Vagina (tissue), 2 donors: ENCODE data around the gene RABGAP1L. TPM values are rescaled to one million over a fixed set of nuclear protein-coding genes. Genes with fewer than 3 reads are reported as not detected.

ENCODE experiments used
- DNase-seq, 2 donors: peaks; one replicate each; pipeline ENCODE4 v3.0.0-alpha.2; 2017; ENCODE audit errors: extremely low spot score in 2 of 2
- H3K27ac ChIP-seq: fragments of 200-600 bp; sonication (generic); one replicate; pipeline ENCODE4 v1.5.1; 2019
- H3K27me3 ChIP-seq: fragments of 200-600 bp; sonication (generic); one replicate; pipeline ENCODE4 v1.5.1; 2019
- H3K36me3 ChIP-seq, 2 donors: fragments of 200-600 bp; sonication (generic); one replicate each; pipeline ENCODE4 v1.5.1; 2017 to 2019
- H3K4me1 ChIP-seq: fragments of 200-600 bp; sonication (generic); one replicate; pipeline ENCODE4 v1.5.1; 2019
- H3K4me3 ChIP-seq, 2 donors: fragments of 200-600 bp; sonication (generic); 1 replicate in 1 of 2; 2 replicates in 1 of 2; pipeline ENCODE4 v1.5.1; 2016 to 2019
- H3K9me3 ChIP-seq: fragments of 200-600 bp; sonication (generic); one replicate; pipeline ENCODE4 v1.5.1; 2019
- POLR2A ChIP-seq, 2 donors: fragments of 450-650 bp; IDR thresholded peaks; one replicate each; pipeline ENCODE4 v1.6.1; 2017; ENCODE audit warnings: antibody characterized with exemption in 2 of 2, mild to moderate bottlenecking in 2 of 2, moderate library complexity in 2 of 2
- POLR2AphosphoS5 ChIP-seq, 2 donors: sonication (generic); formaldehyde crosslinking; IDR thresholded peaks; one replicate each; pipeline ENCODE4 v1.9.0; 2017; ENCODE audit warnings: antibody characterized with exemption in 2 of 2, mild to moderate bottlenecking in 2 of 2, low read depth in 1 of 2; ENCODE audit not compliant: insufficient read depth in 1 of 2
- intact Hi-C: fragments of 100-400 bp; cut with DNase I; formaldehyde crosslinking; loops from one replicate; pipeline ENCODE4 v1.15.1; 2023
- total RNA-seq: library from RNA; depleted of rRNA; stranded (reverse); fragments of >200 nt; gene quantifications from one replicate; pipeline ENCODE4 v1.2.3, GENCODE V29; 2016
- TF ChIP-seq, protein P1 (sequence below), 3 experiments: fragments of 450-650 bp in 2 of 3; fragments of 200-600 bp in 1 of 3; sonication (generic) in 1 of 3; IDR thresholded peaks; one replicate each; pipeline ENCODE4 v1.5.1; 2017 to 2019; ENCODE audit warnings: antibody characterized with exemption in 3 of 3, mild to moderate bottlenecking in 2 of 3, moderate library complexity in 2 of 3

Gene RABGAP1L
- total RNA-seq, 1 donor from 2014 or later, result 40.0 TPM

DNA sequence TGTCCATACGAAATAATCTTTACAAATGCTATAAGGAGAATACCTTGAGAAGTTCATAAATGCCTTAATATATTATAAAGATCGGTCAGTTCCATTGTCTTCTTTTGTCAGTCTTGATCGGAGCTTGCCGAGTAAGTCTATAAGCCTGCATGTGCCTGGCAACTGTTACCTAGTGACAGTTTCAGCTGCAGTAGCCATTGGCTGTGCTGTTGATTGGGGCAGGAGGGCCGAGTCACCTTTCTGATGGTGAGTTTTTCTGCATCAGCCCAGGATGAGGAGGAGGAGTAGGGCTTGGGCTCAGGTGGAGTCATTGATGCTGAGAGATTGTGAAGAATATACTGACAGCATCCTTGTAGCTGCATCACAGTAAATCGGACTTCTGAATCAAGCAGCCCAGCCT, 286.5 kb downstream of the RABGAP1L start:
- intact Hi-C loops, result no loop called here
- no peaks in the 10 kb centered on the region for H3K9me3 ChIP-seq
- TF ChIP-seq, protein P1, sequence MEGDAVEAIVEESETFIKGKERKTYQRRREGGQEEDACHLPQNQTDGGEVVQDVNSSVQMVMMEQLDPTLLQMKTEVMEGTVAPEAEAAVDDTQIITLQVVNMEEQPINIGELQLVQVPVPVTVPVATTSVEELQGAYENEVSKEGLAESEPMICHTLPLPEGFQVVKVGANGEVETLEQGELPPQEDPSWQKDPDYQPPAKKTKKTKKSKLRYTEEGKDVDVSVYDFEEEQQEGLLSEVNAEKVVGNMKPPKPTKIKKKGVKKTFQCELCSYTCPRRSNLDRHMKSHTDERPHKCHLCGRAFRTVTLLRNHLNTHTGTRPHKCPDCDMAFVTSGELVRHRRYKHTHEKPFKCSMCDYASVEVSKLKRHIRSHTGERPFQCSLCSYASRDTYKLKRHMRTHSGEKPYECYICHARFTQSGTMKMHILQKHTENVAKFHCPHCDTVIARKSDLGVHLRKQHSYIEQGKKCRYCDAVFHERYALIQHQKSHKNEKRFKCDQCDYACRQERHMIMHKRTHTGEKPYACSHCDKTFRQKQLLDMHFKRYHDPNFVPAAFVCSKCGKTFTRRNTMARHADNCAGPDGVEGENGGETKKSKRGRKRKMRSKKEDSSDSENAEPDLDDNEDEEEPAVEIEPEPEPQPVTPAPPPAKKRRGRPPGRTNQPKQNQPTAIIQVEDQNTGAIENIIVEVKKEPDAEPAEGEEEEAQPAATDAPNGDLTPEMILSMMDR (IDR thresholded peaks at IDR 0.05), result no peak
- no peak for TF ChIP-seq POLR2AphosphoS5 (IDR thresholded peaks at IDR 0.05; ENCODE audit: insufficient read depth in 1 of 2, low read depth in 1 of 2)
- TF ChIP-seq POLR2A (IDR thresholded peaks at IDR 0.05), result no peak

DNA sequence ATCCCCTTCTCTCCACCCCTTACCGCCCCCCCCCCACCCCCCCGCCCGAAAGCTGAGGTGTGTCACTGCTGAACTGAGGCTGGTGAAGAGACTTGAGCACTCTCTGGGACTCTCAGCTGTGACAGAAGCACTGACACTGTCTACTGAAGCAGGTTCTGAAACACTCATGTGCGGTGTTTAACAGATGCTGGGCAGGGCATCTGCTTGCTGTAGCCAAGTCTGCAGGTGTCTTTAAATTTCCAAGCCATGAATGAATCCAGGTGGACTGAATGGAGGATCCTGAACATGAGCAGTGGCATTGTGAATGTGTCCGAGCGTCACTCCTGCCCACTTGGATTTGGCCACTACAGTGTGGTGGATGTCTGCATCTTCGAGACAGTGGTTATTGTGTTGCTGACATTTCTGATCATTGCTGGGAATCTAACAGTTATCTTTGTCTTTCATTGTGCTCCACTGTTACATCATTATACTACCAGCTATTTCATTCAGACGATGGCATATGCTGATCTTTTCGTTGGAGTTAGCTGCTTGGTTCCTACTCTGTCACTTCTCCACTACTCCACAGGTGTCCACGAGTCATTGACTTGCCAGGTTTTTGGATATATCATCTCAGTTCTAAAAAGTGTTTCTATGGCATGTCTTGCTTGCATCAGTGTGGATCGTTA, 288.7 kb downstream of the RABGAP1L start, which contains the start of gene GPR52:
Gene GPR52 (plus strand): TSS at position 99 of the 665 bp plus-strand sequence. CDS start 148 bp downstream, at position 247.
- Histone ChIP-seq H3K27me3 (no peaks in the 10 kb centered on the region), H3K4me3 (no peak within 1 kb of the TSS), H3K4me1 (no peaks in the 10 kb centered on the region), H3K9me3 (no peaks in the 10 kb centered on the region), H3K36me3 (no peaks in the 10 kb centered on the region), H3K27ac (no peak within 1 kb of the TSS)
- TF ChIP-seq POLR2A (IDR thresholded peaks at IDR 0.05) (no peak), POLR2AphosphoS5 (IDR thresholded peaks at IDR 0.05; ENCODE audit: insufficient read depth in 1 of 2, low read depth in 1 of 2) (no peak)
- TF ChIP-seq, protein P1 (IDR thresholded peaks at IDR 0.05), result no peak
- DNase-seq, result no peak
- intact Hi-C loops, result no loop called here

More for the DNA sequence above, 286.5 kb downstream of the RABGAP1L start:
- no peaks in the 10 kb centered on the region for H3K27me3 ChIP-seq
- no peak overlapping the region for H3K27ac ChIP-seq
- H3K4me3 ChIP-seq, result no peak overlapping the region
- no peaks in the 10 kb centered on the region for H3K36me3 ChIP-seq
- no peak for DNase-seq
- no peaks in the 10 kb centered on the region for H3K4me1 ChIP-seq

DNA sequence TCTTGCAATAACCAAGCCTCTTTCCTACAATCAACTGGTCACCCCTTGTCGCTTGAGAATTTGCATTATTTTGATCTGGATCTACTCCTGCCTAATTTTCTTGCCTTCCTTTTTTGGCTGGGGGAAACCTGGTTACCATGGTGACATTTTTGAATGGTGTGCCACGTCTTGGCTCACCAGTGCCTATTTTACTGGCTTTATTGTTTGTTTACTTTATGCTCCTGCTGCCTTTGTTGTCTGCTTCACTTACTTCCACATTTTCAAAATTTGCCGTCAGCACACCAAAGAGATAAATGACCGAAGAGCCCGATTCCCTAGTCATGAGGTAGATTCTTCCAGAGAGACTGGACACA, 289.2 kb downstream of the RABGAP1L start:
- H3K27ac ChIP-seq, result no peak overlapping the region
- no peaks in the 10 kb centered on the region for H3K36me3 ChIP-seq
- no peaks in the 10 kb centered on the region for H3K4me1 ChIP-seq
- intact Hi-C loops, result no loop called here
- no peak overlapping the region for H3K4me3 ChIP-seq
- H3K27me3 ChIP-seq, result no peaks in the 10 kb centered on the region
- no peak for DNase-seq
- H3K9me3 ChIP-seq, result no peaks in the 10 kb centered on the region
- TF ChIP-seq, protein P1 (IDR thresholded peaks at IDR 0.05), result no peak
- TF ChIP-seq POLR2A (IDR thresholded peaks at IDR 0.05) (no peak), POLR2AphosphoS5 (IDR thresholded peaks at IDR 0.05; ENCODE audit: insufficient read depth in 1 of 2, low read depth in 1 of 2) (no peak)

DNA sequence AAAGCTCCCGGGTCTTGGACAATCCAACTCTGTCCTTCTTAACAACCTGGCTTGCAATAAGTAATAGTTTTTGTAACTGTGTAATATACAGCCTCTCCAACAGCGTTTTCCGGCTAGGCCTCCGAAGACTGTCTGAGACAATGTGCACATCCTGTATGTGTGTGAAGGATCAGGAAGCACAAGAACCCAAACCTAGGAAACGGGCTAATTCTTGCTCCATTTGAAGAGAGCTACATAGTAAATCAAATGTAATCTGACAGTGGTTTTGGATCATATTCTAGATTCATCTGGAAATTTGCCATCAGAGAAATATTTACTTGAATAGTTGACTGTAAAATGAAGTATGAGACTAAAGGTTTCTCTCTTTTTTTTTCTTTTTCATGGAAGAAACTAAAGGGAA, 289.7 kb downstream of the RABGAP1L start:
- no peak overlapping the region for H3K27ac ChIP-seq

DNA sequence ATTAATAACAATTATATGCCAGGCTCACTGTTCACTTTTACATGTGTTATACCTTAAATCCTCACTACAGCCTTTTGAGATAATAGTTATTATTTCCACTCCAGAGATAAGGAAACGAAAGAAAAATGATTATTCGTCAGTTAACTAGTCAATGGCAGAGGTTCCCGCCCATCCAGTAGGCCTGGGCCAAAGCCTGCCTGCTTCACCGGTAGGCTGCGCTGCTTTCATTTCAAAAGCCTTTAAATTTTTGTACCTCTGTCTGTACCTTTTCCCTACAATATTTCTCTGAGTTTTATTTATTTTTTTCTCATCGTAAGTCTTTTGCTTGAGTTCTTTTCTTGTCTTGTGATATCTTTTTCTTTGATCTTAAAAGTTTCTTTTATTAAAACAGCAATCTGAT, 292.1 kb downstream of the RABGAP1L start:
- H3K27me3 ChIP-seq, result no peaks in the 10 kb centered on the region
- H3K27ac ChIP-seq, result no peak overlapping the region
- intact Hi-C loops, result no loop called here
- H3K4me1 ChIP-seq, result no peaks in the 10 kb centered on the region
- DNase-seq, result no peak
- no peaks in the 10 kb centered on the region for H3K36me3 ChIP-seq
- H3K9me3 ChIP-seq, result no peaks in the 10 kb centered on the region
- TF ChIP-seq, protein P1 (IDR thresholded peaks at IDR 0.05), result no peak
- no peak for TF ChIP-seq POLR2A (IDR thresholded peaks at IDR 0.05)
- no peak for TF ChIP-seq POLR2AphosphoS5 (IDR thresholded peaks at IDR 0.05; ENCODE audit: insufficient read depth in 1 of 2, low read depth in 1 of 2)
- H3K4me3 ChIP-seq, result no peak overlapping the region

More for the DNA sequence above, 289.7 kb downstream of the RABGAP1L start:
- H3K27me3 ChIP-seq, result no peaks in the 10 kb centered on the region
- H3K4me3 ChIP-seq, result no peak overlapping the region
- TF ChIP-seq POLR2AphosphoS5 (IDR thresholded peaks at IDR 0.05; ENCODE audit: insufficient read depth in 1 of 2, low read depth in 1 of 2) (peak in 1 of 2 donors; percentile 44), POLR2A (IDR thresholded peaks at IDR 0.05) (no peak)
- no peaks in the 10 kb centered on the region for H3K36me3 ChIP-seq
- H3K4me1 ChIP-seq, result no peaks in the 10 kb centered on the region
- no peak for DNase-seq
- H3K9me3 ChIP-seq, result no peaks in the 10 kb centered on the region
- intact Hi-C loops, result no loop called here
